ENCODE data around the gene SLC7A14. TPM values are rescaled to one million over a fixed set of nuclear protein-coding genes. Genes with fewer than 3 reads are reported as not detected.

SLC7A14 gene
- polyA plus RNA-seq, 3 donors = not detected

DNA sequence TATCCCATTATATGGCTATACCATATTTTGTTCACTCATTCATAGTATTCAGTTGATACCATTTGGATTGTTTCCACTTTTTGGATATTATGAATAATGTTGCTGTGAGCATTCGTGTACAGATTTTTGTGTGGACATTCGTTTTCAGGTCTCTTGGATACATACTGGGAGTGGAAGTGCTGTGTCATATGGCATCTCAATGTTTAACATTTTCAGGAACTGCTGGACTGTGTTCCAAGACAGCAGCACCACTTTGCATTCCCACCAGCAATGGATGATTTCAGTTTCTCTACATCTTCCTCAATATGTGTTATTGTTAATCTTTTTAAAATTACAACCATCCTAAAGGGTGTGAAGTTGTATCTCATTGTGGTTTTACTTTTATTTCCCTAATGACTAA lies 34.6 kb downstream of the SLC7A14 start:
- no peaks in the 10 kb centered on the region for H3K9me3 ChIP-seq (replicated peaks in 1 of 2; ENCODE audit: control insufficient read depth in 1 of 2, insufficient read depth in 1 of 2, low read length in 2 of 2)
- Mint-ChIP-seq H3K36me3 (no peaks in the 10 kb centered on the region), H3K9me3 (peaks cover 0 to 1% (median 0%) of the 10 kb centered on the region in 7 donors), H3K27ac (no peak overlapping the region), H3K4me3 (no peak overlapping the region), H3K4me1 (no peaks in the 10 kb centered on the region), H3K27me3 (ENCODE audit: low read depth in 3 of 3) (peaks cover 0 to 13% (median 1%) of the 10 kb centered on the region in 3 donors)
- no peak overlapping the region for H2AFZ ChIP-seq (ENCODE audit: insufficient read depth, low read depth, low read length, poor library complexity, severe bottlenecking)
- no peak overlapping the region for H3K4me2 ChIP-seq (replicated peaks; ENCODE audit: extremely low read depth, low read length, poor library complexity, severe bottlenecking)
- H3K4me1 ChIP-seq (ENCODE audit: control insufficient read depth in 1 of 2, insufficient read depth in 2 of 2, low read length in 2 of 2) = no peaks in the 10 kb centered on the region
- no peak overlapping the region for H3K9ac ChIP-seq (ENCODE audit: insufficient read depth, low read length, poor library complexity, severe bottlenecking)
- H3K27ac ChIP-seq (ENCODE audit: low read depth in 1 of 2, low read length in 2 of 2) = no peak overlapping the region
- no peak overlapping the region for H3K4me3 ChIP-seq (replicated peaks in 1 of 3; ENCODE audit: low read depth in 2 of 3, low read length in 3 of 3)
- no peaks in the 10 kb centered on the region for H3K36me3 ChIP-seq (replicated peaks in 1 of 2; ENCODE audit: control insufficient read depth in 1 of 2, insufficient read depth in 2 of 2, low read length in 2 of 2)
- TF ChIP-seq, protein P1, sequence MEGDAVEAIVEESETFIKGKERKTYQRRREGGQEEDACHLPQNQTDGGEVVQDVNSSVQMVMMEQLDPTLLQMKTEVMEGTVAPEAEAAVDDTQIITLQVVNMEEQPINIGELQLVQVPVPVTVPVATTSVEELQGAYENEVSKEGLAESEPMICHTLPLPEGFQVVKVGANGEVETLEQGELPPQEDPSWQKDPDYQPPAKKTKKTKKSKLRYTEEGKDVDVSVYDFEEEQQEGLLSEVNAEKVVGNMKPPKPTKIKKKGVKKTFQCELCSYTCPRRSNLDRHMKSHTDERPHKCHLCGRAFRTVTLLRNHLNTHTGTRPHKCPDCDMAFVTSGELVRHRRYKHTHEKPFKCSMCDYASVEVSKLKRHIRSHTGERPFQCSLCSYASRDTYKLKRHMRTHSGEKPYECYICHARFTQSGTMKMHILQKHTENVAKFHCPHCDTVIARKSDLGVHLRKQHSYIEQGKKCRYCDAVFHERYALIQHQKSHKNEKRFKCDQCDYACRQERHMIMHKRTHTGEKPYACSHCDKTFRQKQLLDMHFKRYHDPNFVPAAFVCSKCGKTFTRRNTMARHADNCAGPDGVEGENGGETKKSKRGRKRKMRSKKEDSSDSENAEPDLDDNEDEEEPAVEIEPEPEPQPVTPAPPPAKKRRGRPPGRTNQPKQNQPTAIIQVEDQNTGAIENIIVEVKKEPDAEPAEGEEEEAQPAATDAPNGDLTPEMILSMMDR (IDR thresholded peaks at IDR 0.05) = no peak
- intact Hi-C loops (cut with micrococcal nuclease) = no loop called here
- H3K27me3 ChIP-seq (ENCODE audit: control insufficient read depth in 2 of 2, insufficient read depth in 2 of 2, low read length in 2 of 2) = no peaks in the 10 kb centered on the region
- H3K79me2 ChIP-seq (ENCODE audit: insufficient read depth, low read length) = no peaks in the 10 kb centered on the region
- no CpG with 5 or more reads among the region's 2 CpGs for WGBS (ENCODE audit: insufficient coverage)
- H4K20me1 ChIP-seq (ENCODE audit: insufficient read depth, low read length) = no peaks in the 10 kb centered on the region
- no peak for DNase-seq

DNA sequence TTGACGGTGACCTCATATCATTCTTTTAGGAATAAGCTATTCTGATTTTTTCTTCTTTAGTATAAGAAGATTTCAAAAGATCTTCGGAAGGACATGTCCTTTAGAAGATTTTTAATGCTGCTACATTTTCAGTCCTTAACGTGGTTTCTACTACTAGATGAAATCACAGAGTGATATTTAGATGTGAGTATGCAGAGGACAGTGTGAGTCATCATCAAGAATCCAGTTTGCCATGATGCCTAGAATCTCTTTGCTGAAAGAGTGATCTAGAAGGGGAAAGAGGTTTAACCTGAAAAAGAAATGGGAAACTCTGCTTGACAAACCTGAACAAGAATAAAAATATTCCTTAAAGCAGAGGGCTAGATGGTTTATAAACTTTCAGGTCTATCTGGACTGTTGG lies 43.2 kb downstream of the SLC7A14 start:
- Histone ChIP-seq H3K27me3 (ENCODE audit: control insufficient read depth in 2 of 2, insufficient read depth in 2 of 2, low read length in 2 of 2) (no peaks in the 10 kb centered on the region), H3K79me2 (ENCODE audit: insufficient read depth, low read length) (no peaks in the 10 kb centered on the region), H3K27ac (ENCODE audit: low read depth in 1 of 2, low read length in 2 of 2) (no peak overlapping the region), H4K20me1 (ENCODE audit: insufficient read depth, low read length) (no peaks in the 10 kb centered on the region), H3K9me3 (replicated peaks in 1 of 2; ENCODE audit: control insufficient read depth in 1 of 2, insufficient read depth in 1 of 2, low read length in 2 of 2) (no peaks in the 10 kb centered on the region), H3K4me1 (ENCODE audit: control insufficient read depth in 1 of 2, insufficient read depth in 2 of 2, low read length in 2 of 2) (no peaks in the 10 kb centered on the region), H2AFZ (ENCODE audit: insufficient read depth, low read depth, low read length, poor library complexity, severe bottlenecking) (no peak overlapping the region), H3K36me3 (replicated peaks in 1 of 2; ENCODE audit: control insufficient read depth in 1 of 2, insufficient read depth in 2 of 2, low read length in 2 of 2) (no peaks in the 10 kb centered on the region), H3K9ac (ENCODE audit: insufficient read depth, low read length, poor library complexity, severe bottlenecking) (no peak overlapping the region), H3K4me3 (replicated peaks in 1 of 3; ENCODE audit: low read depth in 2 of 3, low read length in 3 of 3) (no peak overlapping the region), H3K4me2 (replicated peaks; ENCODE audit: extremely low read depth, low read length, poor library complexity, severe bottlenecking) (no peak overlapping the region)
- Mint-ChIP-seq H3K9me3 (peaks cover 0 to 3% (median 2%) of the 10 kb centered on the region in 7 donors), H3K4me1 (no peaks in the 10 kb centered on the region), H3K36me3 (no peaks in the 10 kb centered on the region), H3K4me3 (no peak overlapping the region), H3K27ac (no peak overlapping the region), H3K27me3 (ENCODE audit: low read depth in 3 of 3) (peaks cover 3 to 13% (median 5%) of the 10 kb centered on the region in 3 donors)
- DNase-seq = no peak
- TF ChIP-seq, protein P1 (IDR thresholded peaks at IDR 0.05) = no peak
- intact Hi-C loops (cut with micrococcal nuclease) = no loop called here
- WGBS (ENCODE audit: insufficient coverage) = no CpG with 5 or more reads among the region's 3 CpGs
